ENCODE results near the gene GJA9.

DNA sequence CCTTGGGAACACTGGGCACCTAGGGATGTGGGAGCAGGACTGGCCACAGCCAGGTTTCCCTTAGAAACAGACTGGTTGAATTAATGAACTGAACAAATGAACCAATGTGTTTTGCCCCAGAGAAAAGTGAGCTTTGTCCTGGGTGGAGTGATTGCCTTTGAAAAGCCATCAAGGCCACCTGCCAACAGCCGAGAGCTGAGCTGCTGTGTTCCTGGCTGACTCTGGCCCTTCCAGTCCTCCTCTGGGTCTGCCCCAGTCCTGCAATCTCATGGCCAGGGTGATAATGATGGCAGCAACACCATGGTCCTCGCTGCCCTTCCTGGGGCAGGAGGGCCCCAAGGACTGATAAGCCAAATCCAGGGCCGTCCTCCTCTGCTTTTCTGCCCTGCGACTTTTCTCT lies 18.2 kb upstream of the GJA9 start:
- TF ChIP-seq, protein P1, sequence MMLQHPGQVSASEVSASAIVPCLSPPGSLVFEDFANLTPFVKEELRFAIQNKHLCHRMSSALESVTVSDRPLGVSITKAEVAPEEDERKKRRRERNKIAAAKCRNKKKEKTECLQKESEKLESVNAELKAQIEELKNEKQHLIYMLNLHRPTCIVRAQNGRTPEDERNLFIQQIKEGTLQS (IDR thresholded peaks at IDR 0.05): no peak
- no peak for TF ChIP-seq FOXA2 (IDR thresholded peaks at IDR 0.05)
- no peak for TF ChIP-seq GABPA (IDR thresholded peaks at IDR 0.05 in 1 of 2, conservative IDR thresholded peaks at IDR 0.05 in 1 of 2)
- TF ChIP-seq, protein P2, sequence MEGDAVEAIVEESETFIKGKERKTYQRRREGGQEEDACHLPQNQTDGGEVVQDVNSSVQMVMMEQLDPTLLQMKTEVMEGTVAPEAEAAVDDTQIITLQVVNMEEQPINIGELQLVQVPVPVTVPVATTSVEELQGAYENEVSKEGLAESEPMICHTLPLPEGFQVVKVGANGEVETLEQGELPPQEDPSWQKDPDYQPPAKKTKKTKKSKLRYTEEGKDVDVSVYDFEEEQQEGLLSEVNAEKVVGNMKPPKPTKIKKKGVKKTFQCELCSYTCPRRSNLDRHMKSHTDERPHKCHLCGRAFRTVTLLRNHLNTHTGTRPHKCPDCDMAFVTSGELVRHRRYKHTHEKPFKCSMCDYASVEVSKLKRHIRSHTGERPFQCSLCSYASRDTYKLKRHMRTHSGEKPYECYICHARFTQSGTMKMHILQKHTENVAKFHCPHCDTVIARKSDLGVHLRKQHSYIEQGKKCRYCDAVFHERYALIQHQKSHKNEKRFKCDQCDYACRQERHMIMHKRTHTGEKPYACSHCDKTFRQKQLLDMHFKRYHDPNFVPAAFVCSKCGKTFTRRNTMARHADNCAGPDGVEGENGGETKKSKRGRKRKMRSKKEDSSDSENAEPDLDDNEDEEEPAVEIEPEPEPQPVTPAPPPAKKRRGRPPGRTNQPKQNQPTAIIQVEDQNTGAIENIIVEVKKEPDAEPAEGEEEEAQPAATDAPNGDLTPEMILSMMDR (IDR thresholded peaks at IDR 0.05; ENCODE audit: low read depth, low read length, missing input control): no peak
- TF ChIP-seq, protein P3, sequence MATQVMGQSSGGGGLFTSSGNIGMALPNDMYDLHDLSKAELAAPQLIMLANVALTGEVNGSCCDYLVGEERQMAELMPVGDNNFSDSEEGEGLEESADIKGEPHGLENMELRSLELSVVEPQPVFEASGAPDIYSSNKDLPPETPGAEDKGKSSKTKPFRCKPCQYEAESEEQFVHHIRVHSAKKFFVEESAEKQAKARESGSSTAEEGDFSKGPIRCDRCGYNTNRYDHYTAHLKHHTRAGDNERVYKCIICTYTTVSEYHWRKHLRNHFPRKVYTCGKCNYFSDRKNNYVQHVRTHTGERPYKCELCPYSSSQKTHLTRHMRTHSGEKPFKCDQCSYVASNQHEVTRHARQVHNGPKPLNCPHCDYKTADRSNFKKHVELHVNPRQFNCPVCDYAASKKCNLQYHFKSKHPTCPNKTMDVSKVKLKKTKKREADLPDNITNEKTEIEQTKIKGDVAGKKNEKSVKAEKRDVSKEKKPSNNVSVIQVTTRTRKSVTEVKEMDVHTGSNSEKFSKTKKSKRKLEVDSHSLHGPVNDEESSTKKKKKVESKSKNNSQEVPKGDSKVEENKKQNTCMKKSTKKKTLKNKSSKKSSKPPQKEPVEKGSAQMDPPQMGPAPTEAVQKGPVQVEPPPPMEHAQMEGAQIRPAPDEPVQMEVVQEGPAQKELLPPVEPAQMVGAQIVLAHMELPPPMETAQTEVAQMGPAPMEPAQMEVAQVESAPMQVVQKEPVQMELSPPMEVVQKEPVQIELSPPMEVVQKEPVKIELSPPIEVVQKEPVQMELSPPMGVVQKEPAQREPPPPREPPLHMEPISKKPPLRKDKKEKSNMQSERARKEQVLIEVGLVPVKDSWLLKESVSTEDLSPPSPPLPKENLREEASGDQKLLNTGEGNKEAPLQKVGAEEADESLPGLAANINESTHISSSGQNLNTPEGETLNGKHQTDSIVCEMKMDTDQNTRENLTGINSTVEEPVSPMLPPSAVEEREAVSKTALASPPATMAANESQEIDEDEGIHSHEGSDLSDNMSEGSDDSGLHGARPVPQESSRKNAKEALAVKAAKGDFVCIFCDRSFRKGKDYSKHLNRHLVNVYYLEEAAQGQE (IDR thresholded peaks at IDR 0.05): no peak
- TF ChIP-seq TAF1 (conservative IDR thresholded peaks at IDR 0.05): no peak
- TF ChIP-seq, protein P4, sequence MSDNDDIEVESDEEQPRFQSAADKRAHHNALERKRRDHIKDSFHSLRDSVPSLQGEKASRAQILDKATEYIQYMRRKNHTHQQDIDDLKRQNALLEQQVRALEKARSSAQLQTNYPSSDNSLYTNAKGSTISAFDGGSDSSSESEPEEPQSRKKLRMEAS (IDR thresholded peaks at IDR 0.05): no peak
- TF ChIP-seq EGR1 (IDR thresholded peaks at IDR 0.05; ENCODE audit: low read depth in 2 of 2): no peak
- no peak for TF ChIP-seq RAD21 (IDR thresholded peaks at IDR 0.05)
- no peak for TF ChIP-seq JUND (IDR thresholded peaks at IDR 0.05)
- no peak for TF ChIP-seq SP1 (IDR thresholded peaks at IDR 0.05)
- no peak for TF ChIP-seq HNF4G (IDR thresholded peaks at IDR 0.05)
- TF ChIP-seq, protein P5, sequence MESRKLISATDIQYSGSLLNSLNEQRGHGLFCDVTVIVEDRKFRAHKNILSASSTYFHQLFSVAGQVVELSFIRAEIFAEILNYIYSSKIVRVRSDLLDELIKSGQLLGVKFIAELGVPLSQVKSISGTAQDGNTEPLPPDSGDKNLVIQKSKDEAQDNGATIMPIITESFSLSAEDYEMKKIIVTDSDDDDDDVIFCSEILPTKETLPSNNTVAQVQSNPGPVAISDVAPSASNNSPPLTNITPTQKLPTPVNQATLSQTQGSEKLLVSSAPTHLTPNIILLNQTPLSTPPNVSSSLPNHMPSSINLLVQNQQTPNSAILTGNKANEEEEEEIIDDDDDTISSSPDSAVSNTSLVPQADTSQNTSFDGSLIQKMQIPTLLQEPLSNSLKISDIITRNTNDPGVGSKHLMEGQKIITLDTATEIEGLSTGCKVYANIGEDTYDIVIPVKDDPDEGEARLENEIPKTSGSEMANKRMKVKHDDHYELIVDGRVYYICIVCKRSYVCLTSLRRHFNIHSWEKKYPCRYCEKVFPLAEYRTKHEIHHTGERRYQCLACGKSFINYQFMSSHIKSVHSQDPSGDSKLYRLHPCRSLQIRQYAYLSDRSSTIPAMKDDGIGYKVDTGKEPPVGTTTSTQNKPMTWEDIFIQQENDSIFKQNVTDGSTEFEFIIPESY (IDR thresholded peaks at IDR 0.05): no peak

Measured in liver (tissue), 3 donors.